Retinal pigment epithelial cell (primary cell): ENCODE measurements around the gene CANX.

ENCODE experiments used
- DNase-seq: peaks from one replicate; pipeline ENCODE4 v3.0.0-alpha.2; 2010; ENCODE audit warnings: low read depth
- H3K4me3 ChIP-seq: 2 replicates; pipeline ENCODE4 v1.5.1; 2011; ENCODE audit warnings: mild to moderate bottlenecking, low read length, control low read depth, moderate library complexity
- TF ChIP-seq, protein P1 (sequence below): conservative IDR thresholded peaks from 2 replicates; pipeline ENCODE4 v1.5.1; 2011; ENCODE audit warnings: low read depth, low read length, control low read depth, inconsistent platforms

Gene CANX

DNA sequence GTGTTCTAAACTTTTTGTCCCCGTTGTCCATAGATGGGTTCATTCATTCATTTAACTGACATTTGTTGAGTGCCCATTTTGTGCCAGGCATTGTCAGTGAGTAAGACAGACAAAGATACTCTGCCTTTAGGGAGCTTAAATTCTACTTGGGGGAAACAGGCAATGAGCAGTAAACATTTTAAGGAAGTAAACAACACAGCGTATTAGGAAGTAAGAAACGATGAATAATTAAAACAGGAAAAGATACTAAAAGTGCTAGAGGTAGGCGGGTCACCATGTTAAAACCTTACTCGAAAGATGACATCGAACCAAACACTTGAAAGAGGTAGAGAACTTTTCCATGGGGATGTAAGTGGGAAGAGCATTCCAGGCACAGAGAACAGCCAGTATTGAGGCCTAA, 28.3 kb downstream of the CANX start:
- TF ChIP-seq, protein P1, sequence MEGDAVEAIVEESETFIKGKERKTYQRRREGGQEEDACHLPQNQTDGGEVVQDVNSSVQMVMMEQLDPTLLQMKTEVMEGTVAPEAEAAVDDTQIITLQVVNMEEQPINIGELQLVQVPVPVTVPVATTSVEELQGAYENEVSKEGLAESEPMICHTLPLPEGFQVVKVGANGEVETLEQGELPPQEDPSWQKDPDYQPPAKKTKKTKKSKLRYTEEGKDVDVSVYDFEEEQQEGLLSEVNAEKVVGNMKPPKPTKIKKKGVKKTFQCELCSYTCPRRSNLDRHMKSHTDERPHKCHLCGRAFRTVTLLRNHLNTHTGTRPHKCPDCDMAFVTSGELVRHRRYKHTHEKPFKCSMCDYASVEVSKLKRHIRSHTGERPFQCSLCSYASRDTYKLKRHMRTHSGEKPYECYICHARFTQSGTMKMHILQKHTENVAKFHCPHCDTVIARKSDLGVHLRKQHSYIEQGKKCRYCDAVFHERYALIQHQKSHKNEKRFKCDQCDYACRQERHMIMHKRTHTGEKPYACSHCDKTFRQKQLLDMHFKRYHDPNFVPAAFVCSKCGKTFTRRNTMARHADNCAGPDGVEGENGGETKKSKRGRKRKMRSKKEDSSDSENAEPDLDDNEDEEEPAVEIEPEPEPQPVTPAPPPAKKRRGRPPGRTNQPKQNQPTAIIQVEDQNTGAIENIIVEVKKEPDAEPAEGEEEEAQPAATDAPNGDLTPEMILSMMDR, result no peak
- DNase-seq, result no peak
- H3K4me3 ChIP-seq, result no peak overlapping the region

DNA sequence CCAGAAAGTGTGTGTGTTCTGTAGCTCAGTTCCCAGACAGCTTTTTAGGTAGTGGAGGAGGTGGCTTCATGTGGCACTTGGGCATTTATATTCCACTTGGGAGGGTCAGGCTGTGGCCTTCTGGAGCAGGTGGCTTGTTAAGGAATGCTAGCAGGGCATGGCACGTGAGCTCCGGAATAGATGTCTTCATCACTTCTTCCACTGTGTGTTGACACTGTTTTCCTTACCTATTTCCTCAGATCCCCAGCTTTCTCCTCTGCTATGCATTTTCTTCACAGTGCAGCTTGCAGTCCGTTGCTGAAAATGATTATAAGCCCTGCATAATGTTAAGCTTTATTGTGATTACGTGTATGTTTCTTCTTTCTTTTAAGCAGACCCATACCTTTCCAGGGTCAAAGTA, 30.5 kb downstream of the CANX start:
- DNase-seq, result no peak
- TF ChIP-seq, protein P1, result no peak
- no peak overlapping the region for H3K4me3 ChIP-seq

DNA sequence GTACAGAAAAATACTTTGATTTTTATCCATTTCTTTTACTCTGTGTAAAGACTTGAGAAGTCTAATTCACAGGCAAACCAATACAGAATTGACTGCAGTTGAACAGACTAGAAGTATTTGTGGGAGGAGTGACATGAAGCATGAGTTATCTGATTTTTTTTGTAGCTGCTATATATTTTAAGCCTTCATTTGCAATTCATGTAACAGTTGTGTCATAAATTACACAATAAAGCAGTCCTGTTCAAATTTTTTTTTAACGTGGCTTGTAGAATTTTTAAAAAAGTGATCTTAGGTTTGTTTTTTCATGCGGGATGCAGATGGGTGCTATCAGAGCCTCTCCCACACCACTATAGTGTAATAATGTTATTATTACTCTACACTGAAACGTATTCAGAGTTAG, 31.0 kb downstream of the CANX start:
- TF ChIP-seq, protein P1, result no peak
- H3K4me3 ChIP-seq, result no peak overlapping the region
- DNase-seq, result no peak

DNA sequence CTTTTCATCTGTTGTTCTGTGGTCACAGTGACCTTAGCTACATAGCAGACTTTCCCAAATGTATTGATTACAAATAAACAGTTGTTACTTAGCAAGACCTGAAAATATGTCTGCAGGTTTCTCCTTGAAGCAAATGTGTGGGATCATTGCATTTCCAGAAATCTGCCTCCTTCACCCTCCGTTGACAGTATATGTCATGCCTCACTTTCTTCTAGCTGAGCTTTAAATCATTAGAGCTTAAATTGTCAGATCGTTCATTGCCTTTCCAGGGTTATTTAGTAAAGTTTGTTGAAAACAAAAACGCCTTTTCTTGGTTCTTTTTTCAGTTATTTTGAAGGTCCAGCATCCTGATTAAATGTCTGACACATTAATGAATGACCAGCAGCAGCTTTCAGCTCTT, 31.6 kb downstream of the CANX start:
- TF ChIP-seq, protein P1, result no peak
- no peak overlapping the region for H3K4me3 ChIP-seq
- DNase-seq, result no peak

DNA sequence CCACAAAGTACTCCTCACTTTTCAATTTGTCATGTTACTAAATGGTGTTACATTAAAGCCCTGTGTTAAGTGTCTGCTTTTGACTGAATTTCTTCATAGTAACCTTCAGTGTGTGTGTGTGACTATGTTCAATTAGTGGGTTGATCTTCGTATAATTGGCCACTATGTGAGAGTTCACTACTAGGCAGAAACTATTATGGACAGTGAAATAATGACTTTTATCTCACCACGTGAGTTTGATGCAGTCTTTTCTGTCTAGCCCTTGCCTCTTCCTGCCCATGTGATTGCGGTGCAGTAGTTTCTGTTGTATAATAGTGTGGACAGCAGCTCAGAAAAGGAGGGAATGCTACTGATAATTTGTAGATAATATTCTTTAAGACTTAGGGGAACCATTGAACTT, 32.1 kb downstream of the CANX start:
- no peak overlapping the region for H3K4me3 ChIP-seq
- TF ChIP-seq, protein P1, result no peak
- no peak for DNase-seq

DNA sequence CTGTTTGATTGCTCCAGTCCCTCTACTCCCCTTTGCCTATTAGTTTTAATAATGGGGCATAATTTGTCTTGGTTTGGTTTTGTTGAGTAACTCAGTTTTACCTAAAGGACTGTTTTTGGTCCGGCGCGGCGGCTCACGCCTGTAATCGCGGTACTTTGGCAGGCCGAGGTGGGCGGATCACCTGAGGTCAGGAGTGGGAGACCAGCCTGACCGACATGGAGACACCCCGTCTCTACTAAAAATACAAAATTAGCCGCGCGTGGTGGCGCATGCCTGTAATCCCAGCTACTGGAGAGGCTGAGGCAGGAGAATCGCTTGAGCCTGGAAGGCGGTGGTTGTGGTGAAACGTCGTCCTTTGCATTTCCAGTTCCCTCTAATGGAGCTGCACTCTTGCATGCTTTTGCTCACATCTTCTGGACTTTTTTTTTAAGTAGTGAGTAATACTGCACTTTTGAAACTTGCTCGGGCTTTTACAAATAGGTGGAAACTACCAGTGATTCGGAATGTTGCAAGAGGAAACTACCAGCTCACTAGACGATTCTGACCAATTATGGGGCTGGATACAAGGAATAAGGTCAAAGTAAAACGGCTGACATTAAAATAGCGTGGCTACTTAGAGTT, 33.1 kb downstream of the CANX start:
- H3K4me3 ChIP-seq, result peak overlapping the region; percentile 33
- TF ChIP-seq, protein P1, result no peak
- DNase-seq, result no peak

DNA sequence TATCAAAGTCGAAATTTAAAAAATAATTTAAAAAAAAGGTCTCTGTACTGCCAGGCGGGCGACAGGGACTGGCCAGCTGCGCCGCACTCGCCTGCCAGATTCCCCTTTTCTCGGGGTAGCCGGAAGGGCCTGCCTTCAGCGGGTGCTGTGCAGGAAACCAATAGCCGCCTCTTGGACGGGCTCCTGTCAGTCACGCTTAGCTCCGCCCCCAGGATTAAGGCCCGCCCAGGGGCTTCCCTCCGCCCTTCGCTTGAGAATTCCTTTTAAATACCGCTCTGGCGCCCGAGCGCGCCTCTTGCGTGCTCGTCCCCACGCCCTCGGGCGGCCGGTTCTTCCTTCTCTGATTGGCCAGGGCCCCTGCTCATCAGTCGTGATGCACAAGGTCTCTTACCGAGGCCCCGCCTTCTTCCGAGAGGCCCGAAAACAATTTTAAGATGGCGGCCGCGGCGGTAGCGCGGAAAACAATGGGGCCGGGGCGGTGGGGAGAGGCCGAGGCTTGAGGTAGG, 33.7 kb downstream of the CANX start, which contains the start of gene MAML1:
TSS of gene MAML1 (plus strand) at position 411 of the 506 bp plus-strand sequence. CDS start 291 bp downstream, outside the sequence.
- H3K4me3 ChIP-seq, result peak within 1 kb of the TSS; percentile 64
- TF ChIP-seq, protein P1, result no peak
- peak; percentile 99 for DNase-seq
